ENCODE measurements around the gene NLRP9.

Gene NLRP9

DNA sequence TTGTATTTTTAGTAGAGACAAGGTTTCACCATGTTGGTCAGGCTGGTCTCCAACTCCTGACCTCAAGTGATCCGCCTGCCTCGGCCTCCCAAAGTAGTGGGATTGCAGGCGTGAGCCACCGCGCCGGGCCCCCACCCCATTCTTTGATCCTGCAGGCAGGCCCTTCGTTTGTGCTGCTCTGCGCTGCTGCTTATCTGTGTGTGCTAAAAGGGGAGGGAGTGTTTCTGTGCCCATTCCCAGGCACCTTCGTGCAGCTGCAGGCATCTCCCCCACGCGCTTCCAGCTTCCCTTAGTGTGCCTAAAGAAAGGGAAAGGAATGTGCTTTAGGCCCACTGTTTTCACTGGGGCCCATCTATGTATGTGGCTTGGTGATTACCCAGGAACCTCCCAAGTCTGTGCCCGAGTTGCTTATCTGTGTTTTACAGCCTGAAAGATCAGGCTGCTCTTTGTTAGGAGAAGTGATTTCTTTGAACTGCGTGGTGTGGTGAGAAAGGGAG lies 36.0 kb downstream of the NLRP9 start:
- DNase-seq, result no peak

DNA sequence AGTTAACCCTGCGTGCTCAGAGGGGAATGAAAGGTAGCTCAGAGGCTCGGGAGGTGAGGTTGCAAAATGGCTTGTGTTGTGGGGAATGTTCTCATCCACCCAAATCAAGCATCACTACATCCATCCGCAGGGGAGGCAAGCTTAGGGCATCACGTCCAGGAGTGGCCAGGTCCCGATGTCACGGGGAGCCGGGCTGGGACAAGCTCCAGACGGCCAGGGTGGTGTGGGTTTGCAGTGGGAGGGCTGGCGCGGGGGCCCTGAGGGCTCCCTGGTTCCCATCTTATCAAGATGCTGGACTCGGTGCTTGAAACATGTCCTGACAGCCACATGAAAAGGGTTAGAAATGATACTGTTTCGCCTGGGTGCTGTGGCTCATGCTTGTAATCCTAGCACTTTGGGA lies 37.4 kb downstream of the NLRP9 start:
- DNase-seq, result no peak

GRCh38 chr19:55699221-55699620 lies 39.0 kb downstream of the NLRP9 start:
- no peak for DNase-seq

- no peak for DNase-seq
Observed at GRCh38 chr19:55698256-55698655, 39.9 kb downstream of the NLRP9 start.

GRCh38 chr19:55697698-55698097 lies 40.5 kb downstream of the NLRP9 start:
- DNase-seq, result no peak

- DNase-seq, result no peak
Observed at GRCh38 chr19:55697069-55697440, 41.1 kb downstream of the NLRP9 start.

DNA sequence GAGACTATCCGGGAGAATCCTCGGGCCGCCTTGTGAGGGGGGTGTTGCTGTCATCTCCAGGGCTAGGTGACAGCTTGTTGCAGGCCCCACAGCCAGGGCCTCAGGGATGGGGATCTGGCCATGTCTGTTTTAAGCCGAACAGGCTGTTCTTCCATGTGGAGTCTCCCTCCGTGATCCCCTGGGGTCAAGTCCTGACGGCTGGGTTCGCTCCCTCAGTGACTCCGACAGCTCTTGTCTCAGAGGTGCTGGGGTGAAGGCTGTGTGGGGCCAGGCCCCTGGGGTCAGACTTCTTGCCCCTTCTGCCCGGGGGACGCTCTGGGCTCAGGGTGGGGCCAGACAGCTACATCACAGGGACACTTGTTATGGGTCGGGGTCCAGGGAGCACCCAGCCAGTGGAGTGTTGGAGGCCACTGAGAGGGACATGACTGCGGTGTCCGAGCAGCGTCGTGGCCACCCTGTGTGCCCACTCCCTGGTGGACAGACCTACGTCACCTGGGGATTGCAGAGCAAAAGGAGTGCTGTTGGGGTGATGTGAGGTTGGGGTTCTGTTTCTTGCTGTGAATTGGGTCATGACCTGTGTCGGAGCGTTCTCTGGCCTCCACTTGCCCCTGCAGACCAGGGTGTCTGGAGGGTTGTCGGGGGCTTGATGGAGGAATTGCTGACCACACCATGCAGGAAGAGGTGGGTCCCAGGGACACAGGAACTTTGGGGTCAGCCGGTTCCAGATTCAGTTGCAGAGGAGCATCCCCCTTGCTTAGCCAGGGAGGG lies 41.7 kb downstream of the NLRP9 start:
- no peak for DNase-seq

DNA sequence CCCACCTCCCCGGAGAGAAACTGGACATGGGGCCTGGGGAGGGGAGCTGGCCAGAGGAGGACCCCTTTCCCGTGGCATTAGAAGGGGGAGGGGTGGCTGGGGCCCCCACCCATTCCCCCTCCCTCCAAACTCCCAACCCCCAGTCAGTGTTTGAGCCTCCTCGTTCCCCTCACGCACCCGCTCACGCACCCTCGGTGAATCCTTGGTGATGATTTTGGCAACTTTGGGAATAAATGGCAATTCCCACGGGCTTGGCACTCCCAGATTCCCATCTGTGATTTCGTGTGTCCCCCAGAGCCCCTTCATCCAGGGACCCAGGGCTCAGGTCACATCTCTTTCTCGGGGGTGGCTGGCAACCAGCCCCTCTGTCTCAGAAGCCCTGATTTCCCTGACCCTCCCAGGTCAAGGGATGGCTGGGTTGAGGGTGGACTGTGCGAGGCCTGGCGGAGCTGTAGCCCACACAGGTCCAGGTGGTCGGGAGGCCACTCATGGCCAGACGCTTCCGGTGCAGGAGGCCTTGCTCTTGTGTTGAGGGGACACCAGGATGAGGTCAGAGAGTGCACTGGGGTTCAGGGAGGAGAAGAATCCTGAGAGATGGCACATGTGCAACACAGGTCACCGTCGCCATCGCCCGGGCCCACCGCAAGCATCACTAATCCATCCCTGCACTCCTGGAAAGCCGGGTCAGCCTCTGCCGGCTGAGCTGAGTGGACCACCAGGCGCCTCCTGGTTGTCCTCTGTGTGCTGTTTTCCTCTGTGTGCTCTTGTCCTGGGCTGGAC lies 42.5 kb downstream of the NLRP9 start:
- no peak for DNase-seq

DNA sequence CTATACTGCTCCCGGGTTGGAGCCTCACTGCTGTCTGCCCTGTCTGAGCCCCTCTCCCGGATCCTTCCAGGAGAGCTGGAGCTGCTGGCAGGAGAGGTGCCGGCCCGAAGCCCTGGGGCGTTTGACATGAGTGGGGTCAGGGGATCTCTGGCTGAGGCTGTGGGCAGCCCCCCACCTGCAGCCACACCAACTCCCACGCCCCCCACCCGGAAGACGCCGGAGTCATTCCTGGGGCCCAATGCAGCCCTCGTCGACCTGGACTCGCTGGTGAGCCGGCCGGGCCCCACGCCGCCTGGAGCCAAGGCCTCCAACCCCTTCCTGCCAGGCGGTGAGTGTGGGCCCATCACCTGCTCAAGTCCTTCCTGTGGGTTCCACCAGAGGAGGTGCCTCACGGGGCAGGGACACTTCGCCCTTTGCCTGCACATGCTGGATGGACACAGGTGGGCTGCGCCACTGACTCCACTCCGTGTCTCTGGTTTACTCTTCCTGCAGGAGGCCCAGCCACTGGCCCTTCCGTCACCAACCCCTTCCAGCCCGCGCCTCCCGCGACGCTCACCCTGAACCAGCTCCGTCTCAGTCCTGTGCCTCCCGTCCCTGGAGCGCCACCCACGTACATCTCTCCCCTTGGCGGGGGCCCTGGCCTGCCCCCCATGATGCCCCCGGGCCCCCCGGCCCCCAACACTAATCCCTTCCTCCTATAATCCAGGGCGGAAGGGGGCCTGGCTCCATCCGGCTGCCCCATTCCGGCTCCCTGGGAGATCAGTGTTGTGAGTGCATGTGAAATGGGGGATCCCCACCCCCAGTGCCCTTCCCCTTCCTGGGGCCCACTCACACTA lies 43.3 kb downstream of the NLRP9 start:
- DNase-seq, result no peak

DNA sequence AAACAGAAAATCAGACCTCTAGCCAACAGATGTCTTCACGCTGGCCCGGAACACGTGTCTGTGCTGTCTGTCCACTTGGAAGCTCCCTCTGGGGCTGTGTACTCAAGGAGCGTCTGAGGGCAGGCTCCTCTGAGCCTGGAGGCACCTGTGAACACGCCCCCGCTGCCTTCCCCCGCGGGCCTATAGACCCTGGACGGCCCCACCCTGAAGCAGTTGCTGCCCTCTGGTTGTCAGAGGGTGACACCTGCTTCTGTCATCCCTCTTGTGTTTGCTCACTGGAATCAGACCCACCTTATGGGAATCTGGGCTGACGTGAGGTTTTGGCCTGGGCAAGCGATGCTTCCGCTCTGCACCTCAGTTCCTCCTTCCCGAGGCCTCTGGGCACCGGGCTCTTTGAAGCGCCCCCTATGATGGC lies 44.0 kb downstream of the NLRP9 start:
- no peak for DNase-seq

- DNase-seq, result no peak
Observed at GRCh38 chr19:55693336-55693974, 44.7 kb downstream of the NLRP9 start.

DNA sequence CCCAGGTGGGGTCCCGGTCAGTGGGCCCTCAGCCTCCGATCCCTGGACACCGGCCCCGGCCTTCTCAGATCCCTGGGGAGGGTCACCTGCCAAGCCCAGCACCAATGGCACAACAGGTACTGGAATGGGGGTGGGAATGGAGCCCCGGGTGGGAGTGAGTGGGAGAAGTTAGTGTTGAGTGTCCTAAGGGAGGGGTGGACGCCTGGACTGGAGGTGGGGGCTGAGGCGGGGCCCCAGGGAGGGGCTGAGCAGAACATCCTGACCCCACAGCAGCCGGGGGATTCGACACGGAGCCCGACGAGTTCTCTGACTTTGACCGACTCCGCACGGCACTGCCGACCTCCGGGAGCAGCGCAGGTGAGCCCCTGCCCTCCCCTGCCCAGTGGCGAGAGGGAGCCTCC lies 45.5 kb downstream of the NLRP9 start:
- DNase-seq, result no peak

DNA sequence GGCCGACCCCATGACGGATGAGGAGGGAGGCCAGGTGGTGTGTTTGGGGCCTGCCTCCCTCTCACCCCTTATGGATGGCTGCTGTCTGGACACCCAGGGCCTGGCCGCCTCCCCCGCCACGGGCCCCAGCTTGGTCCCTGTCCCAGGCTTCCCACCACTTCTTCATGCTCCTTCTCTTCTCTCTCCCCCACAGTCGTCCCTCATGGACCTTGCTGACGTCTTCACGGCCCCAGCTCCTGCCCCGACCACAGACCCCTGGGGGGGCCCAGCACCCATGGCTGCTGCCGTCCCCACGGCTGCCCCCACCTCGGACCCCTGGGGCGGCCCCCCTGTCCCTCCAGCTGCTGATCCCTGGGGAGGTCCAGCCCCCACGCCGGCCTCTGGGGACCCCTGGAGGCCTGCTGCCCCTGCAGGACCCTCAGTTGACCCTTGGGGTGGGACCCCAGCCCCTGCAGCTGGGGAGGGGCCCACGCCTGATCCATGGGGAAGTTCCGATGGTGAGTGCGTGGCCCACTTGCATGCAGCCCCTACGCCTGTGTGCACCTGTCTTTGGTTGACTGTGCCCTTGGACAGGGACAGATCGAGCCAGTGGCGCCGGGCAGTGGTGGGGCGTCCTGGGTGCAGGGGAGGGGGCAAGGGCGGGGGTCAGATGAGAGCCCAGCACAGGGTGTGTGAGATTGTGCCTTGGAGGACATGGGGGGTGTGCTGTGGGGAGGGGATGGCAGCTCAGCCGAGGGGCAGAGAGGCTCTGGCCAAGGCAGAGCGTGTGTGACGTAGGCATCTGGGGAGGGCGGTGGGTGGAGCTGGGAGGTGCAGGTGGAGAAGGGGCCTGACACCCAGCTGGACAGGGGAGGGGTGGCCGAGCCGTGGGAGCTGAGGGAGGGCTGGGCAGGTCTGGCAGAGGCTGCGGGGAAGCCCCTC lies 46.4 kb downstream of the NLRP9 start:
- no peak for DNase-seq

- DNase-seq, result no peak
Observed at GRCh38 chr19:55690769-55691545, 47.2 kb downstream of the NLRP9 start.

DNA sequence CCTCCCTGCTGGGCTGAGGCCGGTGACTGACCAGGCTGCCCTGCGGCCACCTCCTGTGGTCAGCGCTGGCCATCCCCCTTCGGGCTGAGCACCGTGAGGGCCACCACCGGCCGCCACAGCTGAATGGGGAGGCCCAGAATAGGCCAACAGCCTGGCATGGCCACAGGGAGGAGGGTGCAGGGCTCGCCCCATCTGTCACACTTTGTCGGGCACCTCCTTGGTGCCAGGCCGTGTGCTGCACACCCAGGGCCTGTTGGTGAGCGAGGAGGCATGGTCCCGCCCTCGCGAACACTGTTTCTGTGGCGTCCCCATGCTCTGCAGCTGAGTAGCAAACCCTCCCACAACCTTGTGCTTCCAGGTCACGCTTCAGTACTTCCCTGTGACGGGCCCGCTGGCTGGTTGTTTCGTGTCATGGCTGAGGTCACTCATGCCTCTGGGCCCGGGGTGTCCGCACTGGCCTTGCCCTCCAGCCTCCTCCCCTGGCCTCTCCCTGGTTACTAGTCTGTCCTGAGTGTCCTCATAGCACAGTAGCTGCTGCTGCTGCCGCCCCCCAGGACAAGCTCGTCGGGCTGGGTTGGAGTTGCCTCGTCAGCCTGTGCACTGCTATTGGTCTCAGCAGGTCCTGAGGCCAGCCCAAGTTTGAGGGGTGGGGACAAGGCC lies 48.0 kb downstream of the NLRP9 start:
- DNase-seq, result no peak

- DNase-seq, result no peak
Observed at GRCh38 chr19:55689411-55690108, 48.6 kb downstream of the NLRP9 start.

GRCh38 chr19:55688422-55689218 lies 49.6 kb downstream of the NLRP9 start:
- no peak for DNase-seq

DNA sequence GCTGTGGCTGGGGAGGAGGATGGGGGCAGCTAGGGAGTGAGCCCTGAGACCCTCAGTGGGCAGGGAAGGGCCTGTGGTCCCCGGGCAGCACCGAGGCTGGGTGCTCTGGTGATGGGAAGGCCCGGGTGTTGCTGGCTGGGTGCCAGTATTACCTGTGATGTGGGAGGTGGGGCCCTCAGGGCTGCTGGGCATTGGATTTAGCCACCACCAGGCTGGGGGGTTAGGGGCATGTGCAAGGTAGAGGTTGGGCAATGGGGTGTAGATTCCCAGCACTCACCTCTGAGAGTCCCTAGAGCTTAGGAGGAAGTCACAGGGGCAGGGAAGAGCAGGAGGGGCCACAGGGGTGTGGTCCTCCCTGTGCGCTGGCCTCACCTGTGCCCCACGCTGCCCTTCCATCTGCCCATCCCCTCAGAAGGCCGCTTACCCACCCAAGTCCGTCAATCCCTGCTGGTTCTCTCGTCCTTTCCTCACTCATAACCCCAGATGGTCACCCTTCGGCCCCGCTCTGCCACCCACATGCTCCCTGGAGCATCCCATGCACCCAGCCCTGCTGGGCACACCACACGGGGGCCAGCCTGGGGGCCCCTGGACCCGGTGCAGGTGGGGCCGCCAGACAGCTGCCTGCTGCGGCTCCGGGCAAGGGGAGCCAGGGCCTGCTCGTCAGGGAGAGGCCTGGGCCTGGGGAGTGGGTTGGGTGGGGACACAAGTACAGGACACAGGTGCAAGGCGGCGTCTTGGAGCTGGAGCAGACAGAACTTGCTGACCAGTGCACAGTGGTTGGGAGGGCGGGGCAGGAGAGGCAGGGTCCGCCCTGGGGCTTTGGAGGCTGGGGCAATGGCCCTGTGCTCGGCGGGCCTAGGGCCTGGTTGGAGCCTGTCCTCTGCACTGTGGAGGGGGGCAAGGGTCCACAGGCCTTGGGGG lies 50.7 kb downstream of the NLRP9 start:
- DNase-seq, result no peak
